ENCODE data around the gene PHACTR1.
A peak's percentile ranks its signal among the peaks of the same experiment; 100 is the strongest.

Gene PHACTR1

GRCh38 chr6:12956991-12957320 is 240.4 kb downstream of the PHACTR1 start:
- no peak for DNase-seq

- peak; percentile 44 to 73 (median 66) for DNase-seq
Observed at GRCh38 chr6:12957321-12958051, 240.9 kb downstream of the PHACTR1 start.

GRCh38 chr6:12958052-12958706 is 241.6 kb downstream of the PHACTR1 start:
- DNase-seq: peak in 2 of 4 experiments; percentile 18 to 20

GRCh38 chr6:12961761-12962160 is 245.2 kb downstream of the PHACTR1 start:
- no peak for DNase-seq

- peak in 1 of 4 experiments; percentile 6 for DNase-seq
Observed at GRCh38 chr6:12962529-12962928, 246.0 kb downstream of the PHACTR1 start.

- peak; percentile 17 to 64 (median 50) for DNase-seq
Observed at GRCh38 chr6:12962987-12963386, 246.4 kb downstream of the PHACTR1 start.

- DNase-seq: no peak
Observed at GRCh38 chr6:12963567-12963966, 247.0 kb downstream of the PHACTR1 start.

GRCh38 chr6:12967686-12968085 is 251.1 kb downstream of the PHACTR1 start:
- DNase-seq: peak; percentile 33 to 68 (median 59)

- no peak for DNase-seq
Observed at GRCh38 chr6:12968290-12968689, 251.7 kb downstream of the PHACTR1 start.

GRCh38 chr6:12968839-12969558 is 252.4 kb downstream of the PHACTR1 start:
- no peak for DNase-seq

- no peak for DNase-seq
Observed at GRCh38 chr6:12969966-12970365, 253.4 kb downstream of the PHACTR1 start.

- peak in 2 of 4 experiments; percentile 23 to 33 for DNase-seq
Observed at GRCh38 chr6:12973386-12973785, 256.8 kb downstream of the PHACTR1 start.

GRCh38 chr6:12974551-12974950 is 258.0 kb downstream of the PHACTR1 start:
- no peak for DNase-seq

- DNase-seq: peak in 1 of 4 experiments; percentile 16
Observed at GRCh38 chr6:12976366-12976765, 259.8 kb downstream of the PHACTR1 start.

- DNase-seq: no peak
Observed at GRCh38 chr6:12977206-12977605, 260.6 kb downstream of the PHACTR1 start.

GRCh38 chr6:12977806-12978205 is 261.2 kb downstream of the PHACTR1 start:
- DNase-seq: no peak

- no peak for DNase-seq
Observed at GRCh38 chr6:12980741-12981140, 264.2 kb downstream of the PHACTR1 start.

- DNase-seq: no peak
Observed at GRCh38 chr6:12984776-12985175, 268.2 kb downstream of the PHACTR1 start.

- DNase-seq: no peak
Observed at GRCh38 chr6:12987783-12988182, 271.2 kb downstream of the PHACTR1 start.

- no peak for DNase-seq
Observed at GRCh38 chr6:12990162-12990561, 273.6 kb downstream of the PHACTR1 start.

- DNase-seq: peak in 1 of 4 experiments; percentile 41
Observed at GRCh38 chr6:12991435-12991834, 274.9 kb downstream of the PHACTR1 start.

- DNase-seq: no peak
Observed at GRCh38 chr6:12992770-12993169, 276.2 kb downstream of the PHACTR1 start.

- no peak for DNase-seq
Observed at GRCh38 chr6:12993283-12993898, 276.8 kb downstream of the PHACTR1 start.

Data from suppressor macrophage (primary cell).